Stimulated activated CD4-positive, alpha-beta T cell treated with anti-CD3 and anti-CD28 coated beads, Interleukin-1b, Interleukin-23, amount 100 ng/mL, for 1 hour (primary cell): ENCODE measurements around the gene SLC25A24.
"Not testable (repeated sequence)": the region's sequence is repeated elsewhere in the genome, so short reads cannot be mapped to it uniquely, and the experiment has no call there.

Experiments used
- DNase-seq, 2 donors: peaks; one replicate each; pipeline ENCODE4 v3.0.0-alpha.2; 2020; ENCODE audit warnings: low read depth in 2 of 2

Gene SLC25A24

DNA sequence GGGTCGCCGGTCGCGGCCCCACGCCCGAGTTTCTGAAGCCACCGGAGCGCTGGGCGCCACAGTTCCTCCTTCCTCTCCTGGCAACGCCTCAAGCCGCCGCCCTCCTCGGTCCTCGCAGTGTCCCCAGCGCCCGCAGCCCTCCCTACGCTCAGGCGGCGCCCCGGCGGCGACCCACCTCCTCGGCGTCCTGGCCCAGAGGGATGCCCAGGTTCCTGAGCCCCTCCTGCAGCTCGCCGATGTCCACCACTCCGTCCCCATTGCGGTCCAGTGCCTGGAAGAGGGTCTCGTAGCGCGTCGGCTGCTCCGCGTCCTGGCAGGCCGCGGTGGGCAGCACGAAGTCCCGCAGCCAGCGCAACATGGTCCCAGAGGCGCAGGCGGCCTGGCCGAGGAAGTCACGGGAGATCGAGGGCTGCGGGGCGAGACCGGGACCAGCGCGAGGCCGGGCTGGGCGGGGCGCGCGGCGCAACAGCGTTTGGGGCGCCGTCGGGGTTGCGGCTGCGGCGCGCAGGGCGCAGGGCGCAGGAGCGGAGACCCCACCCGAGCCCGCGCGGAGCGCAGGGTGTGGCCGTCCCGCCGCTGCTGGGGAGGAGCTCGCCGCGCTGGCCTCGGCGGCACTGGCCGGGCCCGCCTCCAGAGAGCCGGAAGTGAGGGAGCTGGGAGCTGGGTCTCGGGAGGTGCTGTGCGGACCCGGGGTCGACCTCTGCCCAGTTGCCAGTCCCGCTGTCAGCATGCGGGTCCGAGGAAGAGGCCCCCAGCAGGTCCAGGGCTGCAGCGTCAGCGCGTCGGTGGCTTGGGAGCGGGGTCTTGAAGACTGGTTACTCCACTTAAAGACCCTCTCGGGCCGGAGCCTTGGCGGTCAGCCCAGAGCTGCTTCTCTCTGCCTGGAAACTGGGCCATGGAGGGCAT lies at the start of gene SLC25A24:
Gene SLC25A24, minus strand, starts transcription at position 563 of the 906 bp plus-strand sequence. Its CDS starts 205 bp downstream, at position 358.
- DNase-seq: peak; percentile 29

DNA sequence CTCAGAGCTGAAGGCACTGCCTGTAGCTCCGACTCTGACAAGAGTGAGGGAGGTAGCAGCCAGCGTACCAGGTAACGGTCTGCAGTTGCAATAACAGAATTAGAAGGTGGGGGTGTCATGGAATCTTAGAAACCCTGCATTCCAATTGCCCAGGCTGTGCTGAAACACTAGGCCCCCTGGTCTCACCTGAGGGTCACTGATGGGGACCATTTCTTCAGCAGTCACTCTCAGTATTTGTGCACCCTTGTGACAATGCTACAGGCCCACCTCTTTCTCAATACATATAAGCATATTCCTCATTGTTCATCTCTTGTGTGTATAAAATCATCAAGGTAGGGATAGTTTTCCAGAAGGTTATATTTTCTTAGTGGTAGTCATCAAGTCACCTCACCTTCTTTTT lies 43.8 kb upstream of the SLC25A24 start, which contains the start of gene NBPF4:
Gene NBPF4, minus strand, starts transcription at position 101 of the 400 bp plus-strand sequence. CDS start 315 bp downstream, outside the sequence.
- not testable (repeated sequence) for DNase-seq

- DNase-seq: not testable (repeated sequence)
These were observed 39.3 kb upstream of the SLC25A24 start for GRCh38 chr1:108239426-108239825.

GRCh38 chr1:108235308-108235707 lies 35.2 kb upstream of the SLC25A24 start:
- not testable (repeated sequence) for DNase-seq

DNA sequence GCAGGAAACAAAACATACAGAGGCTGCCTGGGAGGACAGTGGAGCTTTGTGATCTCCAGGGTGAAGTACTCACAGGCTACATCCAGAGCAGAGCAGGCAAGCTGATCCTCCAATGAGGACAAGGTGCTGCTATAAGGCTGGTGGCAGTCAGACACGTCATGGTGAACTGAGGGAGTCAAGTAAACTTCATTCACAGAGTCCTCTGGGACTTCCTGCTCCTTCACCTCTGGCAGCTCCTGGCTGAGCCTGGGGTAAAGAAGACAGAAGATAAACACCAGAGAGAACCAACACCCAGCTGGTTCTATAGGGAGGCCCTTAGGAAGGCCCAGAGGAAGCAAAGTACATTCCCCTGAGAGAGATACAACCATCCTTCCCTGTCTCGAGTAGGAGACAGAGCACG lies 32.0 kb upstream of the SLC25A24 start:
- DNase-seq: not testable (repeated sequence)

DNA sequence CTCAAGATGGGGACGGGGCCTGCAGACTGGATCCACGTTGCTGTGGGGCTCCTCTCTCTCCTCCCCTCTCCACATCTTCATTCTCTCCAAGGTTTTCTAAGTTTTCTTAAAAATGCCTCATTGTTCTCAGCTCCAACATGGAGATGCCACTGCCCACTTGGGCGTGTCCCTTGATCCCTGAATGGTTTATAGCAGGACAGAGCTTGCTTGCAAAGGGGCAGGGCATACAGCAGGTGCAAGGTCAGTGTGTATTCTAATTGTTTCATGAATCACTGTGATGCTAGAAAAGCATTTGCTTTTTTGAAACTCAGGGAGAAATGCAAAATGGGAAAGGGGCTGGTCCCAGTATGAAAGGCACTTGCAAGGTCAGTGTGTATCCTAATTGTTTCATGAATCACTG lies 29.8 kb upstream of the SLC25A24 start:
- not testable (repeated sequence) for DNase-seq

- not testable (repeated sequence) for DNase-seq
These were observed 27.6 kb upstream of the SLC25A24 start for GRCh38 chr1:108227772-108228171.

DNA sequence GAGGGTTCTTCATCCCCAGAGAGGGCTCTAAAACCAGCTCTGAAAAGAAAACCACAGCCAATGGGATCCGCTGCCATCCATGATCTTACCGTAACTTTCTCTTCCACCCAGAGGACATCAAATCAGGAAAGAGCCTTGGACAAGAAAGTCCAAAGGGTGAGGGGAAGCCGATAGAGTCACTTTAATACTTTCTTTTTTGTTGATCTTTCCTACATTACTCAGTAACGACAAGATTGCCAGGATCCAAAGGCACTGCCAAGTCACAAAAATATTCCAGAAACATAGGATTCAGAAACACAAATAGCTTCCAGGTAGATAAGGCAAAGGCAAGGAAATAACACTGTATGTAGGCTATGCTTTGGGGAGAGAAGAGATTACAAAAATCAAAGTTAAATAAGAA lies 26.7 kb upstream of the SLC25A24 start:
- DNase-seq: not testable (repeated sequence)

- not testable (repeated sequence) for DNase-seq
These were observed 23.1 kb upstream of the SLC25A24 start for GRCh38 chr1:108223226-108223625.

DNA sequence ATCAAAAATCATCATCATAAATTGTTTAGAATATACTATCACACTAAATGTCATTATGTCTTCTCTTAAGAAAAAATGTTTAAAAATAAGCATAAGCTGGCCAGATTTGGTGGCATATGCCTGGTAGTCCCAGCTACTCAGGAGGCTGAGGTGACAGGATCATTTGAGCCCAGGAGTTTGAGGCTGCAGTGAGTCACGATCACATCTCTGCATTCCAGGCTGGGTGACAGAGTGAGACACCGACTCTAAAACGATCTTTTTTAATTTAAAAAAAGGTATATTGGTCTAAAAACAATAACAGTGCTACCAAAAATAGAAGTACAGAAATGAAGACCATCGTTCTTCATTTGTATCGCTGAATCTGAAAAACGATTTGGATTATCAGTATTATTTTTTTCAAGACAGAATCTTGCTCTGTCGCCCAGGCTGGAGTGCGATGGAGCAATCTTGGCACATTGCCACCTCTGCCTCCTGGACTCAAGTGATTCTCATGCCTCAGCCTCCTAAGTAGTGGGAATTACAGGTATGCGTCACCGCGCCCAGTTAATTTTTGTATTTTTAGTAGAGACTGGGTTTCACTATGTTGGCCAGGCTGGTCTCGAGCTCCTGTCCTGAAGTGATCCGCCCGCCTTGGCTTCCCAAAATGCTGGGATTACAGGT lies 17.5 kb upstream of the SLC25A24 start:
- not testable (repeated sequence) for DNase-seq

GRCh38 chr1:108217007-108217406 lies 16.9 kb upstream of the SLC25A24 start:
- DNase-seq: not testable (repeated sequence)

- not testable (repeated sequence) for DNase-seq
These were observed 16.1 kb upstream of the SLC25A24 start for GRCh38 chr1:108216028-108216890.

DNA sequence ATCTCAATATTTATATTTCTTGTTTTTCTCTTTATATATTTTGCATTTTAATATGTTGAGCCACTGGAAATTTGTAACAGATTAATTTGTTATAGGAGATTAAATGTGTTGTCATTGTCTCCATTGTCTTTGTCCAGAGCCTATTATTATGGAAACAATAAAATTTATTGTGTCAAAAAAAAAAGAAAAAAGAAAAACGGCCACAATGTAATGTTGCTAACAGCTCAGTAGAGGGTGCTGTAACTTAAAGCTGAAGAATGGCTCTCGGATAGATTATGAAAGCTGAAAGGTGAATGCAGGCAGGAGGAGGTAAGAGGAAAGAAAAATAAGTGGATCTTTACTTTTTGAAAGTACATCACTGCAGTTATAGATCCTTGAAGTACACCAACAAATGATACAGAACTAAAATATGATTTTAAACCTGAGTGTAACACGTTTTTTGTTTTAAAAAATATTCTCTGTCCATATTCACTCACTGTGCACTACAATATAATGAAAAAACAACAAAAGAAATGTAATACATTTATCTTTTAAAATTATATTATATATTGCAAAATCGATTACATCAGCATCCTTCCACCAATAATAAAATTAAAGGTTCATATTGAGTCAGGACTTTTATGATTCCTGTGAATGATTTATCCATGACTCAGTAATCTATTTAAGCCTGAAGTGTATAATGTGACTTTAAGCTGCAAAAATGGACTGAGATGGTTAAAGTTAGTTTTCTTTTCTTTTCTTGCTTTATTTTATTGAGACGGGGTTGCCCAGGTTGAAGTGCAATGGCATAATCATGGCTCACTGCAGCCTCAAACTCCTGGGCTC lies 14.7 kb upstream of the SLC25A24 start:
- DNase-seq: not testable (repeated sequence)

DNA sequence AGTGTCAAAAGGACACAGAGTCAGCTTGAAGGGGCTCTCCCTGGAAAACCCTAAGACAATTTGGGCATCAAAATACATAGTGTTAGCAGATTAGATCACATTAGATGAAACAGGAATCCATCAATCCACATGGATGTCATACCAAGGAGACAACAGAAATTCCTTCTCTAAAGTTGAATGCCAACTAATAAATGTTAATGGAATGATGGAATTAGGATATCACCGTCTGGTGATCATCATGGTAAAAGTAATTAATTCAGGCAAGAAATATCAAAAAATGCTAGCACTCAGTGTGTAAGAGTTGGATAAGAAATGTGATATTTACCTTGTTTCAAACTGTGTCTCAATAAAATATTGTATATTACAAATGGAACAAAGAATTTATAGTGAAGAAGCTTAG lies 10.9 kb upstream of the SLC25A24 start:
- DNase-seq: no peak

GRCh38 chr1:108209456-108210108 lies 9.4 kb upstream of the SLC25A24 start:
- no peak for DNase-seq

DNA sequence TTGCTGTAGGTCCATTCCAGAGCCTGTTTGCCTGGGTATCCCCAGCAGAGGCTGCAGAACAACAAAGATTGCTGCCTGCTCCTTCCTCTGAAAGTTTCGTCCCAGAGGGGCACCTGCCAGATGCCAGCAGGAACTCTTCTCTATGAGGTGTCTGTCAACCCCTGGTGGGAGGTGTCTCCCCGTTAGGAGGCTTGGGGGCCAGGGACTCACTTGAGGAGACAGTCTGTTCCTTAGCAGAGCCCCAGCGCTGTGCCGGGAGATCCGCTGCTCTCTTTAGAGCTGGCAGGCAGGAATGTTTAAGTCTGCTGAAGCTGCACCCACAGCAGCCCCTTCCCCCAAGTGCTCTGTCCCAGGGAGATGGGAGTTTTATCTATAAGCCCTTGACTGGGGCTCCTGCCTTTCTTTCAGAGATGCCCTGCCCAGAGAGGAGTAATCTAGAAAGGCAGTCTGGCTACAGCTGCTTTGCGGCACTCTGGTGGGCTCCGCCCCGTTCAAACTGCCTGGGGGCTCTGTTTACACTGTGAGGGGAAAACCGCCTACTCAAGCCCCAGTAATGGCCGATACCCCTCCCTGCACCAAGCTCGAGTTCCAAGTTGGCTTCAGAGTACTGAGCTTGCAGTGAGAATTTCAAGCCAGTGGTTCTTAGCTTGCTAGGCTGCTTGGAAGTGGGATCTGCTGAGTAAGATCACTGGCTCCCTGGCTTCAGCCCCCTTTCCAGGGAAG lies 8.7 kb upstream of the SLC25A24 start:
- DNase-seq: no peak

GRCh38 chr1:108203582-108203981 lies 3.4 kb upstream of the SLC25A24 start:
- not testable (repeated sequence) for DNase-seq

DNA sequence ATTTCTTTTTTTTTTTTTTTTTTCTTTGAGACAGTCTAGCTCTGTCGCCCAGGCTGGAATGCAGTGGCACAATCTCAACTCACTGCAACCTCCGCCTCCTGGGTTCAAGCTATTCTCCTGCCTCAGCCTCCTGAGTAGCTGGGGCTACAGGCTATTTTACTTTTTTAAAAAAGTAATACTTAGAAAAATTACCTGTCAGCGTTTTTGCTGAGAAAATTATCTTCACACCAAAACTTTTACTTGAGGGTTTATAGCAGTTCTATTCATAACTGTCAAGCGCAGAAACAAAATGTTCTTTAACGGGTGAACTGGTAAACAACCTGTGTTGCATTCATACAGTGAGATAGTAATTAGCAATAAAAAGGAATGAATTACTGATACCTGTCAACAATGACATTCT lies 1.5 kb upstream of the SLC25A24 start:
- DNase-seq: no peak

DNA sequence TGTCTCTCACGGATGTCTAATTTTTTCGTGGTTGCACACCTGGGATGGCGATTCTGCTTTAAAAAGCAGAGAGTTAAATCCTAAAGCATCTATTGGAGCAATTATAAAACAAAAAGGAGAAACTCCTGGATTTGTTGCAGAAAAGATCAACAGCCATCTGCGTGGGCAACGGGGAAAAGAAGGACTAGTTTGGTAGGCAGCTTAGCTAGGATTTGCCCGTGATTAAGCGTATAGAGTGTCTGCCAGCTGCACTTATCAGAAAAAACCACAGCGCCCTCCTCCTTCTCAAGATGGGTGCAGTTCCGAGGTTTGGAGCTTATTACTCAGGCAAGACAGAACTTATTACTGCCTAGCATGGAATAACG lies 526 bp upstream of the SLC25A24 start:
- peak in 1 of 2 donors; percentile 8 for DNase-seq
